ENCODE data around the gene GBGT1.

DNA sequence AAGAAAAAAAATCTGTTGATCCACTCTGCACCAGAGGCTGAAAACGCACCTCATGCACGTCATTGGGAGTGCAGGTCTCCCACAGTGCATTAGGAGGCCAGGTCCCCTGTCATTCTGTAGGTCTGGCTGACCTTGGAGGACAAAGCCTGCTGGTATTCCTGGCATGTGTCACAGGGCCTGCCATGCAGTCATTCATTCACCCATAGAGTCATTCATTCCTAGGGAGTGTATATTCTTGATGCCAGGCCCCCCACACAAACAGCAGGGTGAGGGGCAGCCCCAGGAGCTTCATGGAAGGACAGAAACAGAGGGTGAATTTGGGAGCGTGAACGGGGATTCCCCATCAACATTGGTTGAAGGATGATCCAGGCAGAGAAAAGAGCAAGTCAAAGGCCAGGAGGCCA lies 2.2 kb downstream of the GBGT1 start:
- TF ChIP-seq POLR2AphosphoS5 (IDR thresholded peaks at IDR 0.05): no peak
- TF ChIP-seq, protein P1, sequence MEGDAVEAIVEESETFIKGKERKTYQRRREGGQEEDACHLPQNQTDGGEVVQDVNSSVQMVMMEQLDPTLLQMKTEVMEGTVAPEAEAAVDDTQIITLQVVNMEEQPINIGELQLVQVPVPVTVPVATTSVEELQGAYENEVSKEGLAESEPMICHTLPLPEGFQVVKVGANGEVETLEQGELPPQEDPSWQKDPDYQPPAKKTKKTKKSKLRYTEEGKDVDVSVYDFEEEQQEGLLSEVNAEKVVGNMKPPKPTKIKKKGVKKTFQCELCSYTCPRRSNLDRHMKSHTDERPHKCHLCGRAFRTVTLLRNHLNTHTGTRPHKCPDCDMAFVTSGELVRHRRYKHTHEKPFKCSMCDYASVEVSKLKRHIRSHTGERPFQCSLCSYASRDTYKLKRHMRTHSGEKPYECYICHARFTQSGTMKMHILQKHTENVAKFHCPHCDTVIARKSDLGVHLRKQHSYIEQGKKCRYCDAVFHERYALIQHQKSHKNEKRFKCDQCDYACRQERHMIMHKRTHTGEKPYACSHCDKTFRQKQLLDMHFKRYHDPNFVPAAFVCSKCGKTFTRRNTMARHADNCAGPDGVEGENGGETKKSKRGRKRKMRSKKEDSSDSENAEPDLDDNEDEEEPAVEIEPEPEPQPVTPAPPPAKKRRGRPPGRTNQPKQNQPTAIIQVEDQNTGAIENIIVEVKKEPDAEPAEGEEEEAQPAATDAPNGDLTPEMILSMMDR (IDR thresholded peaks at IDR 0.05): no peak

Data from breast epithelium (tissue), 3 donors.